ENCODE results near the gene PRG2.
"Not testable (repeated sequence)": the region's sequence is repeated elsewhere in the genome, so short reads cannot be mapped to it uniquely, and the experiment has no call there.

Gene PRG2

GRCh38 chr11:57419146-57419545, 28.7 kb upstream of the PRG2 start:
- DNase-seq (ENCODE audit: low read depth): no peak

DNA sequence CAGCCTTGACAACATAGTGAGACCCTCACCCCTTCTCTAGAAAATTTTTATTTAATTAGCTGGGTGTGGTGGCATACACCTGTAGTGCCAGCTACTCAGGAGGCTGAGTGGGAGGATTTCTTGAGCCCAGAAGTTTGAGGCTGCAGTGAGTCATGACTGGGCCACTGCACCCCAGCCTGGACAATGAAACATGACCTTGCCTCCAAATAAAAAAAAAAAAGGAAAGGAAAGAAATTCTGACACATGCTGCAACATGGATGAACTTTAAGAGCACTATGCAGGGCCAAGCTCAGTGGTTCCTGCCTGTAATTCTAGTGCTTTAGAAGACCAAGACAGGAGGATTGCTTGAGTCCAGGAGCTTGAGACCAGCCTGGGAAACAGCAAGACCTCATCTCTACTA, 27.7 kb upstream of the PRG2 start:
- no peak for DNase-seq (ENCODE audit: low read depth)

GRCh38 chr11:57417056-57417455, 26.6 kb upstream of the PRG2 start:
- no peak for DNase-seq (ENCODE audit: low read depth)

- no peak for DNase-seq (ENCODE audit: low read depth)
Measured at GRCh38 chr11:57416436-57416835, 26.0 kb upstream of the PRG2 start.

GRCh38 chr11:57414612-57415212, 24.3 kb upstream of the PRG2 start:
- no peak for DNase-seq (ENCODE audit: low read depth)

DNA sequence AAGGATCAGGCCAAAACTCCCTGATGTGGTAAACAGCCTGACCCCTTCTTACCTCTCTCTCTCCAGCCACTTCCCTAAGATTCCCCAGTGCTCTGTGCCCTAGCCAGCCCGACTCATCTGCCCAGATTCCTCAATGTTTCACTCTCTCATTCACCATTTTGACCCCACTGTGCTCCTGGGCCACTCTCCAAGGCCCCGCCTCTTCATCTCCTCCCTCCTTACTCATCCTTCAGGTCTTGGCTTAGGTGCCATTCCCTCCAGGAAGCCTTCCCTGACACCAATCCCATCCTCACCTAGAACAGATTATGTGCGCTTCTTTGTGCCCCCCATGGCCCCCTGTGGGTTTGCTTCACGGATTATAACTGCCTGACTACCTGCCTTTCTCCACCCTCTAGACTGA, 23.2 kb upstream of the PRG2 start:
- DNase-seq (ENCODE audit: low read depth): no peak

- DNase-seq (ENCODE audit: low read depth): peak; percentile 73
Measured at GRCh38 chr11:57410287-57410686, 19.8 kb upstream of the PRG2 start.

GRCh38 chr11:57409321-57410100, 19.1 kb upstream of the PRG2 start:
- DNase-seq (ENCODE audit: low read depth): no peak

DNA sequence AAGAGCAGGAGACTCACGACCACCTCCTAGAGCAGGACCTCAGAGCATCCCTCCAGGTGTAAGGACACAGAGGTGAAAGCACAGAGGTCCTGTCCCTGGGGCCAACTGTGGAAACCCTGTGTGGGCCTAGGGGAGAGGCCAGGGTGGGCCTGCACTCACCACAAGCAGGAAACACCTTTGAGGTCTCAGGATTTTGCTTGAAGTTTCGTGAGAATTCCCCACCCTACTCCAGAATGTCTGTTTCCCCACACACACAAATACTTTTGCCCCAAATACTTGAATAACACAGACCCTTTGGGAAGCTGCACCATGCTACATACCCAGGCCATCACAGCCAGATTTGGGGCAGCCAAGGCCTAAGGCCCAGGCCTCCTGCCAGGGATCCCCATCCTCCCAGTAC, 18.3 kb upstream of the PRG2 start:
- no peak for DNase-seq (ENCODE audit: low read depth)

- no peak for DNase-seq (ENCODE audit: low read depth)
Measured at GRCh38 chr11:57407941-57408475, 17.6 kb upstream of the PRG2 start.

- no peak for DNase-seq (ENCODE audit: low read depth)
Measured at GRCh38 chr11:57407010-57407920, 16.8 kb upstream of the PRG2 start.

GRCh38 chr11:57406337-57406904, 16.0 kb upstream of the PRG2 start:
- peak; percentile 42 for DNase-seq (ENCODE audit: low read depth)

- DNase-seq (ENCODE audit: low read depth): no peak
Measured at GRCh38 chr11:57405271-57405860, 14.9 kb upstream of the PRG2 start.

GRCh38 chr11:57403802-57404147, 13.3 kb upstream of the PRG2 start:
- no peak for DNase-seq (ENCODE audit: low read depth)

- not testable (repeated sequence) for DNase-seq (ENCODE audit: low read depth)
Measured at GRCh38 chr11:57403003-57403801, 12.8 kb upstream of the PRG2 start.

- peak; percentile 64 for DNase-seq (ENCODE audit: low read depth)
Measured at GRCh38 chr11:57402188-57403002, 11.9 kb upstream of the PRG2 start.

DNA sequence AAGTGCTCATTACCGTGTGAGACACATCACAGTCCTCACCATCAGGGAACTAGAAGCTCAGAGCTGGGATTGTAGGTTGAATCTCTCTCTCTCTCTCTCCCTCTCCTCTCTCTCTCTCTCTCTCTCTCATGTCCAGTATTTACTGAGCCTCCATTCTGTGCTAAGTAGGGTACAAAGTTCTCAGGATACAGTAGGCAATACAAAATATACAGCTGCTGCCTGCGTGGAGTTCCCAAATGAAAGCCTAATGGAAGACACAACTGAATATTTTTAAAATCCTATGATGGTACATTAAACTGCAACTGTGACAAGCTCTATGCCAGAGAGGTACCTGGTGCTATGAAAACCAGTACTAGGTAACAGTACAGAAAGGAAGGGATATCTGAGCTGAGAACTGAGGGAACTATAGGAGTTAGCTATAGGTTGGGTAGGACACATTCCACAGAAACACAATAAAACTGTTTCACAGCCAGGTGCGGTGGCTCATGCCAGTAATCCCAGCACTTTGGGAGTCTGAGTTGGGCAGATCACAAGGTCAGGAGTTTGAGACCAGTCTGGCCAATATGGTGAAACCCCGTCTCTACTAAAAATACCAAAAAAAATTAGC, 9.6 kb upstream of the PRG2 start:
- no peak for DNase-seq (ENCODE audit: low read depth)

DNA sequence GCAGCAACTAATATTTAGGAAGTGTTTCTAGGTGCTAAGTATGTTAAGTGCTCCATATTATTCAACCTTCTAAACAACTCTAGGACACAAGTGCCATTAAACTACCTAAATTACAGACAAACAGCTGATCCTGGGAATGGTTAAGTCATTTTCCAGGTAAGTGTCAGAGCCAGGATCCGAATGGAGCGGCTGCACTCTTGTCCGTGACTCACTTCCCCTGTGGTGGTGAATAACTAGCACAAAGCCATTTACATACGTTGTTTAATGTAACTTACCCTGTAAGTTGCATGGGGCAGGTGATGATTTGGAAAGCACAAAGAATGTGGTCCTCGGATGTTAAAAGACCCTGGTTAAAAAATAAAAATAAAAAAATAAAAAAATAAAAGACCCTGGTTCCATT, 8.8 kb upstream of the PRG2 start:
- peak; percentile 69 for DNase-seq (ENCODE audit: low read depth)

DNA sequence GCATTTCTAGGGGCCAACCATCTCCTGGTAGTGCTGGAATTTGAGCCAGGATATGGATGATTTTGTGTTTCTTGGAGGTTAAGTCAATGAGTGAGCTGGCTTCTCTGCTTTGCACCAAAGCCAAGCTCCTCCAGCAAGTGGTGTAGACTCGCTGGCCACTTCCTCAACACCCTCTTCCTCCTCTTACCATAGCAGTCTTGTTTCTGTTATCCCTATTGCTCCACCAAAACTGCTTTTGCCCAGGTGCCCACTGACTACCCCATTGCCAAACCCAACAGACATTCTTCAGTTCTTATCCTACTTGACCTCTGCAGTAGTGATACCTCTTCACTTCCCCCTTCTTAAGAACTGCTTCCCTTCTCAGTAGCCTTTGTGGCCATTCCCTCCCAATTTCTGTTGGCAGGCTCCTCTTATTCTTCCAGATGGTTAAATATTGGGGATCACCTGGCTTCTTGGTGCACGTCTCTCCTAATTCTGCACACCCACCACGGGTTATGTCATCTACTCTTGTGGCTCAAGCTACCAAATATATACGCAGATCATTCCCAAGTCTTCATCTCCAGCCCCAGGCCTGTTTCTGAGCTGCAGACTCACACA, 7.0 kb upstream of the PRG2 start:
- no peak for DNase-seq (ENCODE audit: low read depth)
